GM21619 (cell line): ENCODE data around the gene CDCA7.
"Not testable (repeated sequence)": the region's sequence is repeated elsewhere in the genome, so short reads cannot be mapped to it uniquely, and the experiment has no call there.

Experiments used
- ATAC-seq: cut with Tn5 transposase; IDR thresholded peaks from one replicate; pipeline ENCODE4 v1.9.1; 2021; ENCODE audit not compliant: unreplicated experiment

Gene CDCA7

GRCh38 chr2:173358616-173359015, 3.9 kb downstream of the CDCA7 start:
- no peak for ATAC-seq

- ATAC-seq = peak; percentile 53
Measured at GRCh38 chr2:173359231-173359630, 4.6 kb downstream of the CDCA7 start.

- no peak for ATAC-seq
Measured at GRCh38 chr2:173370198-173370597, 15.5 kb downstream of the CDCA7 start.

GRCh38 chr2:173371023-173371422, 16.4 kb downstream of the CDCA7 start:
- no peak for ATAC-seq

GRCh38 chr2:173373290-173373689, 18.6 kb downstream of the CDCA7 start:
- no peak for ATAC-seq

- ATAC-seq = no peak
Measured at GRCh38 chr2:173374634-173375033, 20.0 kb downstream of the CDCA7 start.

- not testable (repeated sequence) for ATAC-seq
Measured at GRCh38 chr2:173385534-173385933, 30.9 kb downstream of the CDCA7 start.

GRCh38 chr2:173386021-173386737, 31.5 kb downstream of the CDCA7 start:
- ATAC-seq = no peak

- ATAC-seq = no peak
Measured at GRCh38 chr2:173386738-173387065, 32.0 kb downstream of the CDCA7 start.

- ATAC-seq = no peak
Measured at GRCh38 chr2:173387079-173387478, 32.4 kb downstream of the CDCA7 start.

- no peak for ATAC-seq
Measured at GRCh38 chr2:173387660-173388059, 33.0 kb downstream of the CDCA7 start.

- ATAC-seq = no peak
Measured at GRCh38 chr2:173388795-173389194, 34.1 kb downstream of the CDCA7 start.

GRCh38 chr2:173390036-173390435, 35.4 kb downstream of the CDCA7 start:
- ATAC-seq = no peak

- ATAC-seq = no peak
Measured at GRCh38 chr2:173392731-173393130, 38.1 kb downstream of the CDCA7 start.

- no peak for ATAC-seq
Measured at GRCh38 chr2:173393186-173393585, 38.5 kb downstream of the CDCA7 start.

GRCh38 chr2:173393636-173394035, 39.0 kb downstream of the CDCA7 start:
- ATAC-seq = no peak

GRCh38 chr2:173394091-173394974, 39.7 kb downstream of the CDCA7 start:
- no peak for ATAC-seq

GRCh38 chr2:173395567-173396351, 41.1 kb downstream of the CDCA7 start:
- no peak for ATAC-seq

GRCh38 chr2:173397539-173397938, 42.9 kb downstream of the CDCA7 start:
- no peak for ATAC-seq

GRCh38 chr2:173399229-173399628, 44.6 kb downstream of the CDCA7 start:
- no peak for ATAC-seq

- ATAC-seq = no peak
Measured at GRCh38 chr2:173400760-173401159, 46.1 kb downstream of the CDCA7 start.
